Measurements from ENCODE around the gene TSTD2. TPM values are rescaled to one million over a fixed set of nuclear protein-coding genes. Genes with fewer than 3 reads are reported as not detected.

Gene TSTD2
- total RNA-seq: 26.1 TPM
- long read RNA-seq, full-length matches to known transcripts: 23 of 43 reads
- long read RNA-seq, partial matches to known transcripts: 14 of 43 reads
- long read RNA-seq, other reads (novel, unspliced or antisense): 6 of 43 reads

GRCh38 chr9:97632985-97633858 is at the start of gene TSTD2, which contains the start of gene NCBP1:
TSS of gene TSTD2 (minus strand) at chr9:97633368. CDS start at chr9:97627562, 5,806 bp downstream.
TSS of gene NCBP1 (plus strand) at chr9:97633821. CDS start at chr9:97633882, 61 bp downstream.
- peak; percentile 99 for DNase-seq
- ATAC-seq (ENCODE audit: poor library complexity): peak; percentile 94
- intact Hi-C loops (cut with DNase I): no loop called here

GRCh38 chr9:97682242-97682641 is 49.1 kb upstream of the TSTD2 start:
- DNase-seq (no peak), ATAC-seq (ENCODE audit: poor library complexity) (no peak)
- intact Hi-C loops (cut with DNase I): no loop called here

DNA sequence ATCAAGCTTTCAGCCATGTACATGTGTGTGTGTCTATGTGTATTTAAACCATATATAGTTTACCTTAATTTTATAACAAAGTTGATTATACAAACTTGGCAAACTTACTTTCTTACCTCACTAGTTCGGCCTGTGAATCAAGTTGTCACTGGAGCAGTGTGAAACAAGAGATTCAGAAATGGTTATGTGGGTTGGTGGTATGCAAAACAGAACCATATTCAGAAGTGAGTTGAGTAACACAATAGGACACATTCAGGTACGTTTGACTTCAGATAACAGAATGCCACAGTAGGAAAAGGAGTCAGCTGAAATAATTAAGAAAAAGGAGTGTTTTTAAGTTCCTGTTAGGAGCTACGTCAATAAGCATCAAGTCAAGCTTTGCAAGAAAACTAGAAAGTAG is 42.5 kb upstream of the TSTD2 start:
- ATAC-seq (ENCODE audit: poor library complexity) (no peak), DNase-seq (no peak)
- intact Hi-C loops (cut with DNase I): no loop called here

DNA sequence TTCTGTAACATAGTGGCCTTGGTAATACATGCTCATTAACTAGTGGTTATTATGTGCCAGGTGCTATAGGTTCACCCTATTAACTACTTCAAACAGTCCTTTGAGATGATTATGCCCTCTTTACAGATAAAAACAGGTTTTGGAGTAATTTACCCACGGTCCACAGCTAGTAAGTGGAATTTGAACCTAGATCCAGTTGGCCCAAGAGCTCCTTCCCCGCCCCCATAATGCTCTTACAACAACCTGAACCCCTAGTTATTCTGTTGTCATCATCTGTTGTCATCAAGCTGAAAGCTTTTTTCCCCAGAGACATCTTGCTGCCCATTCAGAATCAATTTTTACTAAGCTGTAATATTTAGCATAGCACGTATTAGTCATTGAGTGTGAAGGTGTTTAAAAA is 40.8 kb upstream of the TSTD2 start:
- no peak for DNase-seq
- intact Hi-C loops (cut with DNase I): no loop called here
- ATAC-seq (ENCODE audit: poor library complexity): no peak

- ATAC-seq (ENCODE audit: poor library complexity): no peak
- intact Hi-C loops (cut with DNase I): no loop called here
- DNase-seq: no peak
These were observed 39.2 kb upstream of the TSTD2 start for GRCh38 chr9:97672403-97672802.

DNA sequence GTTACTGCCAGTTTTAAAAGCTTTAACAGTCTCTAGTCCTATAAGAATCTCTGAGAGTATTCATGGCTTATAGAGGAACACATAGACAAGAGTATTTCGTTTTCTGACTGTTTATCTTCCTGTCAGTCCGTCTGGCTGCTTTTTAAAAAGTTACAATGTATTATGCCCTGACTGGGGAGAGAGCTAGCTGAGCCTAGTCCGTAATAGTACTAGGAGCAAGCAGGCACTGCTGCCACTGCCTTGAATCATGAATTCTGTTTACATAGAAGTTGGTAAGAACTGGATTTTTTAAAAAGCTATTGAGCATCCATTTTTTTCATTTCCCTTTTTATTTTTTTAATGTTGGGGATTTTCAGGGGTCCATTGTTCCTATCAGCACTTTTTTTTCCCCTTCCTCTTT is 37.4 kb upstream of the TSTD2 start:
- no peak for ATAC-seq (ENCODE audit: poor library complexity)
- intact Hi-C loops (cut with DNase I): no loop called here
- DNase-seq: no peak

- no peak for DNase-seq
- intact Hi-C loops (cut with DNase I): no loop called here
- ATAC-seq (ENCODE audit: poor library complexity): no peak
These were observed 35.3 kb upstream of the TSTD2 start for GRCh38 chr9:97668485-97668884.

GRCh38 chr9:97666907-97667686 is 33.9 kb upstream of the TSTD2 start:
- intact Hi-C loops (cut with DNase I): no loop called here
- ATAC-seq (ENCODE audit: poor library complexity): no peak
- no peak for DNase-seq

DNA sequence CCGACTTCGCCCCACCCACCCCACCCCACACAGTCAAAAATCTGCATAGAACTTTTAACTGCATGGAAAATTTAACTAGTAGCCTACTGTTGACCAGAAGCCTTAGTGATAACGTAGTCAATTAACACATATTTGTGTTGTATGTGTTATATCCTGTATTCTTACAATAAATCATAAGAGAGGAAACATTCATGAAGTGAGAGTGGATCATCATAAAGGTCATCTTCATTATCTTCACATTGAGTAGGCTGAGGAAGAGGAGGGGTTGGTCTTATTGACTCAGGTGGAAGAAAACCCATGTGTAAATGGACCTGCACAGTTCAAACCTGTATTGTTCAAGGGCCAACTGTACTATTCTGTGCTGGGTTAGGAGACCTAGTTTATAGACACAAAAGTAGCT is 32.6 kb upstream of the TSTD2 start:
- ATAC-seq (ENCODE audit: poor library complexity): no peak
- intact Hi-C loops (cut with DNase I): no loop called here

DNA sequence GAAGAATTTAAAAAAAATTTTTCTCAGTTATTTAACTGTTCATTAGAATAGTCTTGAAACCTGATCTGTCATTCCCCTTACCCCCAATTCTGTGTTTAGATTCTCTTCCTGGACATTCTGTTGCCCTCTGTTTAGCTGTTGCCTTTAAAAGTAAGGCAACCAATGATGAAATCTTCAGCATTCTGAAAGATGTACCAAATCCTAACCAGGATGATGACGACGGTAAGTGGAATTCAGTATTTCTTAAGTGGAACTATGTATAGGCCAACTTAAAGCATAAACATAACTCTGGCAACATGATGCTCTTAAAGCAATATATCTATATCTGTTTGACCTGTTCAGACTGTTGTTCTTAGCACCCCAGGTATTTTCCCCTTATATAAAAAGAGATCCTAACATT is 27.7 kb upstream of the TSTD2 start:
- intact Hi-C loops (cut with DNase I): no loop called here
- ATAC-seq (ENCODE audit: poor library complexity) (no peak), DNase-seq (no peak)

More for the DNA sequence above, 32.6 kb upstream of the TSTD2 start:
- no peak for DNase-seq

GRCh38 chr9:97660340-97660739 is 27.2 kb upstream of the TSTD2 start:
- ATAC-seq (ENCODE audit: poor library complexity): no peak
- DNase-seq: no peak
- intact Hi-C loops (cut with DNase I): no loop called here

DNA sequence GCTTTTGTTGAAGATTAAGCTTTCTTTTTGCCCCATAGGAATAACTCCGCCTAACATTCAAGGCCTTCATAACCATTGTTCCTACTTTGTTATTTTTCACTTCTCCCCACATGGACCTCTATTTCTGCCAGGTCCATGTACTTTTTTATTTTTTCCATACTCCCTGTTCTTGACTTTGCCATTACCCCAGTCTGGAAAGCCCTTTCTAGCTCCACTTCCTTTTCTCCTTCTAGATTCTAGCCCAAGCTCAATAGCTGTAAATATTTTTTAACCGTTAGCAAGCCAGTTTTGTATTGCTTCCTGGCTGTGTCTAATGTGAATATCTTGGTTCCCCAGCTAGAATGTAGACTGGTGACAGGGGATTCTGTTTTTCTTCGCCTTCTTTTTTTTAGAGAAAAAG is 26.6 kb upstream of the TSTD2 start:
- no peak for DNase-seq
- no peak for ATAC-seq (ENCODE audit: poor library complexity)
- intact Hi-C loops (cut with DNase I): no loop called here

DNA sequence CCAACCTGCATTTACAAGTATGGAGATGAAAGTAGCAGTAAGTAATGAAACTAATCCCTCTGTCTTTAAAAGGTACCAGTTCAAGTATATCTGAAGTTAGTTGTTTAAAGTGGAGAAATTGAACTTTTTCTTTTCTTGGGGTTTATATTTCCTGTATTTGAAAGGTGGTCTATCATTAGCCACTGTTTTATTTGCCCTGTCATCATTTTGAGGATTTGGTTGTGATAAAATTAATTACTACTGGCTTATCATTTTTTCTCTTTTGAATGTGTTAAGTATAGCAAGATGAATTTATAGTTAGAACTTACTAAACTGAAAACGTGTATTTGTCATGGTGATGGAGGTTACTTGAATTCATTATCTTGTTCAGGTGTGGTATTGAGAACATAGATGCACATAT is 25.5 kb upstream of the TSTD2 start:
- ATAC-seq (ENCODE audit: poor library complexity) (no peak), DNase-seq (no peak)
- intact Hi-C loops (cut with DNase I): no loop called here

DNA sequence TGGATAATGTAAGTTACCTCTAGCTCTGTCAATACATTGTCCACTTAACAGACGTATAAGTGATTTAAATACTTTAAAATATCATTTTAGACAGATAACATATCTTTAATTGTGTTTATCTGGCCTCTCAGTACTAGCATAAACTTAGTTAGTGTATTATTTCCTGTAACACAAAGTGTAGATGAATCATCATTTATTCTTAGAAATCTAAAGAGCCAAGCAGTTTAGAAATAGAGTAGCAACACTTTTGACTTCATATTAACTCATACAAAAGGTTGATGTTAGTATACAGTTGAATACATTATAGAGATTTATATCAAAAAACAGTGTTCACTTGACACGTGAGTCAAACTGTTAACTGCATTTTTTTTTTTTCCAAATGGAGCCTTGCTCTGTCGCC is 18.5 kb upstream of the TSTD2 start:
- no peak for DNase-seq
- intact Hi-C loops (cut with DNase I): no loop called here
- ATAC-seq (ENCODE audit: poor library complexity): no peak

DNA sequence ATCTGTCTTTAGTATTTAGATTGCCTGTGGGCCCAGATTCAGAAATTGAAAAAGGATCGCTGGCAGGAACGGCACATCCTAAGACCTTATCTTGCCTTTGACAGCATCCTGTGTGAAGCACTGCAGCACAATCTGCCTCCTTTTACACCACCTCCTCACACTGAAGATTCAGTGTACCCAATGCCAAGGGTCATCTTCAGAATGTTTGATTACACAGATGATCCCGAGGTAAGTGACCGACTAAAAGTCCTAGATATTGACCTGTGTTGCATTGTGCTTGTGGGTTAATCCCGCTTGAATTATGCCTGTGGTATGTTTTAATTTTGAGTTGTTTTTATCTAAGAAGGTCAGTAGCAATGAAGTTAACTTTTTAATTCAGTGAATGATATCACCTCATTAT is 14.8 kb upstream of the TSTD2 start:
- no peak for DNase-seq
- no peak for ATAC-seq (ENCODE audit: poor library complexity)
- intact Hi-C loops (cut with DNase I): no loop called here

- ATAC-seq (ENCODE audit: poor library complexity) (no peak), DNase-seq (no peak)
- intact Hi-C loops (cut with DNase I): no loop called here
These were observed 12.6 kb upstream of the TSTD2 start for GRCh38 chr9:97645720-97646119.

DNA sequence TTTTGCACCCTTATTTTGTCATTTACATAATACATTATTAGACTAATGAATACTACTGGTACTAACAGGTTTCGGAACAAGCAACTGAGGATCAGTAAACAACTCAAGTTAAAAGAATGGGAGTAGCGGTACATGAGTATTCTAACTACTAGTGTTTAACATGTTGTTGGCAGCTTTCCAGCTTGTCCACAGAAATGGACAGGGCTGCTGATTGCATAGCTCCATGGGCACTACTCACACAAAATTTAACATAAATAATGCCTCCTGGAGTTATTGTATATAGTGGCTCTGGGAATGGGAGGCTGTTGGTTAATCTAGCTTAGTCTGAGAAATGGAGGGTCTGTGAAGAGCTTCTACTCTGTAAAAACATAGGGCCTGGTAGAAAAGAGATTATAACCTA is 7.2 kb upstream of the TSTD2 start:
- ATAC-seq (ENCODE audit: poor library complexity) (peak; percentile 38), DNase-seq (no peak)
- intact Hi-C loops (cut with DNase I): no loop called here

GRCh38 chr9:97638666-97639065 is 5.5 kb upstream of the TSTD2 start:
- intact Hi-C loops (cut with DNase I): no loop called here

DNA sequence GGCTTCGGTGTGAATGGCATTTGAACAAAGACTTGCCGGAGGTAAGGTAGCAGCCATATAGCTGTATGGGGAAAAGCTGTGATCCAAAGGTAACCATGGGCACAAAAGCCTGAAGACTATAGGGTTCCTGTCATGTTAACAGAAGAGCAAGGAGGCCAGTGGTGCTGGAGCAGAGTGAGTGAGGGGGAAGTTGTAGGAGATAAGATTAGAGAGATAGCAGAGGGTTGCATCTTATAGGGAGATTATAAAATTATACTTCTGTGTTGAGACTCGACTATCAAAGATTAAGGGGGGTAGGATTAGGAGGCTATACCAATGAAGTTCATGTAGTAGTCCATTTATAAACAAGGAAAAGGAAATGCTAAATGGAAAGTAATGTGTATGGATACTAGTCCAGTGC is 3.7 kb upstream of the TSTD2 start:
- intact Hi-C loops (cut with DNase I): no loop called here
- ATAC-seq (ENCODE audit: poor library complexity): no peak
- DNase-seq: no peak

More at GRCh38 chr9:97638666-97639065, 5.5 kb upstream of the TSTD2 start:
- no peak for DNase-seq
- ATAC-seq (ENCODE audit: poor library complexity): no peak

DNA sequence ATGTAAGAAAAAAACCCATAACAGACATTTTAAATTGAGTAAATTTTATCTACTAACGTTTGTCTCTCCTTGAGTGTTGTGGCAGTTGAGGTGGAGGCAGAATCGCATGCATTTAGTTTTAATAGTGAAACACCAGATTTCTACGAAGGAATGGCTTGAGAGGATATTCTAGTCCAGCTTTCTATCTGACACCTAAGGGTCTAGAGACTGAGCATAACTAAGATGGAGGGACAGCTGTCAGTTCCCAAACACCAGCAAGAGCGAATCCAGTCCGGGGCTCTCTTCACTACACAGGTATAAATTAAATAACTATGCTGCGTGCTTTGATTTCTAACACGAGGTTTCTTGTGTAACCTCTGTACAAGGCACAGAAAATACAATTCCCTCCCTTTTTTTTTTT is 1.9 kb upstream of the TSTD2 start:
- ATAC-seq (ENCODE audit: poor library complexity): no peak
- no peak for DNase-seq
- intact Hi-C loops (cut with DNase I): no loop called here

All from Right ventricle myocardium superior (tissue), 1 donor.